Activated CD4-positive, CD25-positive, alpha-beta regulatory T cell treated with anti-CD3 and anti-CD28 coated beads, Interleukin-2, amount 50 U/mL, for 24 hours (primary cell): ENCODE results near the gene DLX4.

Source experiments
- ATAC-seq, 2 donors: fragments of 150-1000 bp; cut with Tn5 transposase; one replicate each; pipeline ENCODE4 v1.10.0; 2021; ENCODE audit warnings: mild to moderate bottlenecking in 1 of 2, moderate library complexity in 1 of 2

DLX4 gene

GRCh38 chr17:49970498-49970897, 1.5 kb downstream of the DLX4 start:
- no peak for ATAC-seq

DNA sequence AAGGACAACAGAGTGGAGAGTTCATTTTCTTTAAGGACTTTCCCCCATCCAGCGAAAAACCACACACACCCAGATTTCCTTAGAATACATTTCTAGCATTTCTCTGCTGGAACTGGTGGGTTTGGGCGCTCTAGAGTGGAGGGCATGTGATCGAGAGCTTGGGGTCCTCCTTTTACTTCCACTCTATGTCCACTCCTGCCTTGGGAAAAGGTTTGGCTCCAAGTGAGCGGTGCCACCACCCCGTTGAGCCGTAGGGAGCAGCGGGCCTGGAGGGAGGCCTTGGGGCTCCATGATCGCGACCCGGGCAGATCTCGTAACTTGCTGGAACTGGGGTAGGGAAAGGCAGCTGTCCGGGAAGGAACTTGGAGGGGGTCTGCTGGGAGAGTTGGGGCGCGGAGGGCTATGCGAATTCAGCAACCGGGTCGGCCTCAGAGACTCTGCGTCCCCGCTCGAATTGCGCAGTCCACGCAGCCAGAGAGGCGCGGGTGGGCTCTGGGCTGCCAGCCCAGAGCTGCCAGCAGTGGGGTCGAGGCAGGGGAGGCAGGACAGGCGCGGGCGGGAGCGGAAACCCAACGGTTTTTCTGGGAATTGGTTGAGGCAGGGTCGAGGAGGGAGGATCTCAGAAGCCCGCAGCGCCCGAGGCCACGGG, 2.3 kb downstream of the DLX4 start:
- no peak for ATAC-seq

GRCh38 chr17:49971848-49972485, 3.0 kb downstream of the DLX4 start:
- no peak for ATAC-seq

GRCh38 chr17:49972486-49973270, 3.7 kb downstream of the DLX4 start:
- no peak for ATAC-seq

DNA sequence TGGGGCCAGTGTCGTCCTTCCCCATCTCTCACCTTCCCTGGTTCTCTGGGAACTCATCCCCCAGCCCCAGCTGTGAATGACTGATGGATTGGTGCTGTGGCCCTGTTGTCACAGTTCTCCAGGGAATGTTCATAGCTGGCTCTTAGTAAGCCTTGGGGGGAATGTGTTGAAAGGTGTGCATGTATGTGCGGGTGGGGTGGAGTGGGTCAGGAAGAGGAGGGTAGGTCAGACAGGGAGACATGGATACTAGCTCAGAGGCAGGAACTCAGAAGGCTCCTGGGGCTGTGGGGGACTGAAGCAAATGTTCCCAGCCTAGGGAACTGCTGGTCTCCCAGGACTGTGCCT, 4.3 kb downstream of the DLX4 start:
- ATAC-seq = no peak

DNA sequence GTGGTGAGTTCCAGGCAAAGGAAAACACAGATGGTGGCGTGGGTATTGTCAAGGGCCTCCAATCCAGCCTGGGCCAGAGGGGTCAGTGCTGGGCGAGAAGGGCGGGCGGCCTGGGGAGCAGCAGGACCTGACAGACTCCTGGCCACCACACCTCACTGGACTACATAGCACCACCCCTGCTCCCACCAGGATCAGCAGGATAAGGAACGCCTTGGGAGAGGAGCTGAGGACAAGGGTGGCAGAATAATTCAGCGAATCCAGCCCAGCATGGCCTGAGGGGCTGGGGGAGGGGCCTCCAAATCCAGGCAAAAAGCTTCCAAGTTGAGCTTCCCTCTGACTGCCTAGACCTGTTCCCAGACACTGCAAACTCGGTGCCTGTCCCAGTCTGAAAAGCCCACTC, 6.5 kb downstream of the DLX4 start:
- no peak for ATAC-seq

GRCh38 chr17:49976163-49976827, 7.3 kb downstream of the DLX4 start:
- ATAC-seq = no peak

GRCh38 chr17:49976828-49977202, 7.8 kb downstream of the DLX4 start:
- ATAC-seq = no peak

GRCh38 chr17:49977463-49978389, 8.7 kb downstream of the DLX4 start:
- ATAC-seq = no peak

DNA sequence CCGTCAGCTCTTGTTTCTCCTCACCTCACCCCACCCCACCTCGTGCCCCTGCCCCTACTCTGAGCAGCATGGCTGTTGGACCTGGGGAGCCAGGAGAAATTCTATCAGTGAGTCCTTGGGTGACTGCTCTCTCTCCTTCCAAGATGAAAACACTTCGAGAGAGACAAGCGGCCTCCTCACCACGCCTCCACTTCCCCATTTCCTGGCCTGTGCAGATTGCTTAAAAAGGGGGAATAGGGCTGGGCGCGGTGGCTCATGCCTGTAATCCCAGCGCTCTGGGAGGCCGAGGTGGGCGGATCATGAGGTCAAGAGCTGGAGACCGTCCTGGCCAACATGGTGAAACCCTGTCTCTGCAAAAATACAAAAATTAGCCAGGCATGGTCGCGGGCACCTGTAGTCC, 9.5 kb downstream of the DLX4 start:
- ATAC-seq = no peak

- ATAC-seq = no peak
These were observed 10.9 kb downstream of the DLX4 start for GRCh38 chr17:49979748-49980479.

- no peak for ATAC-seq
These were observed 11.8 kb downstream of the DLX4 start for GRCh38 chr17:49980703-49981197.

GRCh38 chr17:49984283-49984682, 15.3 kb downstream of the DLX4 start:
- ATAC-seq = no peak

- ATAC-seq = no peak
These were observed 15.8 kb downstream of the DLX4 start for GRCh38 chr17:49984776-49985175.

DNA sequence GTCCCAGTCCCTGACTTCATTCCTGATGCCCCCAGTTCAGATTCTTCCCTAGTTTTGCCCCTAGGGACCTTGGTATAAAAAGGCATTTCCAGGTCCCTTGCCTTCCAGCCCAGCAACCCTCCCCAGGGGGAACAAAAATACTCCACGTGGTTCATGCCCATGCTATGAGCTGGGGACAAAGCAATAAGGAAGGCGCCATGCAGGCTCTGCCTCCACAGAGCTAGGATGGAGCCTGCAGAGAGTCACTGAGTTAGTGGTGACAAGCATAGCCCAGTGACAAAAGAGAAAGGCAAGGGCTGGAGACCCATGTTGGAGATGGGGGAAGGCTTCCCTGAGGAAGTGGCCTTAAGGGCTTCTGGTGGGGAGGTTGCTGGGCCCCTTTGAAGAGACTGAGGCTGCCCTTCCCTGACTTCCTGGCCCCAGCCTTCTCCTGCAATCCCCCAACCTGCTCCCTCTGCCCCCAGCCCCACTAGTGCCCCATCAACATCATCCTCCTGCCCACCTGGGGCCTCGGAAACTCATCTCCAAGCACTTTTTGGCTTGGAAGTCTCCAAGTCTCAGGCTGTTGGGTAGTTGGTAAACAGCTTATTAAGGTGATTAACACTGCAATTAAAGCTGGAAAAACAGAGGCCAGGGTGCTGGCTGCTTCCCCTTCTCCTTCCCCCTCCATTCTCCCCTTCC, 16.5 kb downstream of the DLX4 start:
- ATAC-seq = no peak

GRCh38 chr17:49986396-49987289, 17.7 kb downstream of the DLX4 start:
- ATAC-seq = no peak

- no peak for ATAC-seq
These were observed 18.2 kb downstream of the DLX4 start for GRCh38 chr17:49987290-49987585.

DNA sequence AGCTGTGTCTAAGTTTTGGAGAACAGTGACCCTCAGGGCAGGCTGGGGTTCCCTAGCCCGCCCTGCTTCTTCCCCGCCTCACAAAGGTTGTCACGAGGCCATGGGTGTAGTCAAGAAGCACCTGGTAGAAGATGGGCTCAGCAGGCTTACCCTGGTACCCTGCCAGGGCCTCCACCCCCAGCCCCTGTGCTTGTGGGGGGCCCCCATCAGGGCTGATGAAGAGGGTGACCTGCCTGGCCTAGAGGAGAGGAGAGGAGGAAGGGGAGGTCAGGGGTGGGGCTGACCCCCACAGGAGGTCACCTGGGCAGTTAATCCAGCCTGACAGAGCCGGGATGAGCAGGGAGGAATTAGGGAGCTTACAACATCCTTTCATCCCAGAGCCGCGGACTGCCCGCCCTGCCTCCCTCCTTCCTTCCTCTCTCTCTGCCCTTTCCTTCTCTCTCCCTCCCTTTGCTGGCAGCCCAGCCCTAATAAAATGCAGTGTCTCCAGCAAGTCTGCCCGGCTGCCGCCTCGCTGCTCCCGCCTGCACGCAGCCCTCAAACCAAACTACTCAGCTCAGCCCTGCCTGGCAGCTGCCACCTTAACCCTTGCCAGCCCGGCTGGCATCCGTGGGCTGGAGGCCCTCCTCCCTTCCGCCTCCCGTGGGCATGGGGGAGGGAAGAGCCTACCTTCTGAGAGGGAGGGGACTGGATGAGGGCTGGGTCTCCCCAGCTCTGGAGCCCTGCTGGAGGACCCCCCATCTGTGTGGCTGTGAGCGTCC, 18.9 kb downstream of the DLX4 start:
- no peak for ATAC-seq

DNA sequence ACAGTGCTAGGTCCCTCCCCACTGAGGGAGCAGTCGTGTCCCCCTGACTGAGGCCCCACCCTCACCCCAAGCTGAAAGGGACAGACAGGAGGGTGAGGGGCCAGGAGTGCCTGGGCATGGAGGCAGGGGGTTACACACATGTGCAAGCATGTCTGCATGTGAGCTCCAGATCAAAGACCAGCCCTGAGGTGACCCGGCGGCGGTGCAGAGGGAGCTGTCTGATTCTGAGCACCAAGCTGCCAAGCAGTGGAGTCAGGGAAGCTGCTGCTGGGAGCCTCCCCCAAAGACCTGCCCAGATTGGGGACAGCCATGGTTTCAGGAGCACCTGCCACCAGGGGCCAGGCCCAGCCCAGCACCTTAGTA, 20.5 kb downstream of the DLX4 start:
- ATAC-seq = no peak
